Measurements from ENCODE around the gene ZNF609. TPM values are rescaled to one million over a fixed set of nuclear protein-coding genes. Genes with fewer than 3 reads are reported as not detected.
A peak's percentile ranks its signal among the peaks of the same experiment; 100 is the strongest.

Gene ZNF609
- total RNA-seq, 2 donors from 2014 or later: 52.3 to 54.8 TPM

DNA sequence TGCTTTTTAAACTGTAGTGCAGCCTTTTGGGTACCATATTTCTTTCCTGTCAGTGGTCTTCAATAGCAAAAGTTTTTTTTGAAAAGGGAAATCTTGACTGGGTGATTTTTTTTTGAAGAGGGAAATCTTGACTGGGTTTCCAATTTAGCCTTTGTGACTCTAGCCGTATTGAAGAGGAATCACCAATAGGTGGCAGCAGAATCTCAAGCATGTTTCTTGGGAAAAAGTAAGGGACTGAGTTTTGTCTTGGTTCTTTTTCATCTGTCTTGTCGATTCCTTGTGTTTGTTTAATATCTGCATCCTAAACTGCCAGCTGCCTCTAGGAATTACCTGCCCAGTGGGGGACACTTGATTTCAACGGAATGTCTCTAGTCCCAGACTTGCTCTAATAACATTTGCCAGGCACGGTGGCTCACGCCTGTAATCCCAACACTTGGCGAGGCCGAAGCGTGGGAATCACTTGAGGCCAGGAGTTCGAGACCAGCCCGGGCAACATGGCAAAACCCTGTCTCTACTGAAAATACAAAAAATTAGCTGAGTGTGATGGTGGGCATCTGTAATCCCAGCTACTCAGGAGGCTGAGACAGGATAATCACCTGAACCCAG lies 225.9 kb downstream of the ZNF609 start:
- WGBS, 2 experiments (ENCODE audit: insufficient coverage in 1 of 2, insufficient read length in 1 of 2): 73 to 82% methylated on average over 8 to 10 of the region's 10 CpGs
- Histone ChIP-seq H3K9ac (ENCODE audit: extremely low read depth, low read length, poor library complexity, severe bottlenecking) (no peak overlapping the region), H3K9me3 (ENCODE audit: control insufficient read depth, low read length) (no peaks in the 10 kb centered on the region), H3K36me3 (ENCODE audit: control insufficient read depth, insufficient read depth, low read length) (peaks cover 93% of the 10 kb centered on the region), H3K4me3 (ENCODE audit: low read length) (no peak overlapping the region), H3K27me3 (ENCODE audit: control insufficient read depth, insufficient read depth, low read length, poor library complexity, severe bottlenecking) (no peaks in the 10 kb centered on the region), H3K4me1 (ENCODE audit: control insufficient read depth, insufficient read depth, low read length) (peaks cover 16% of the 10 kb centered on the region), H3K27ac (ENCODE audit: low read depth, low read length) (no peak overlapping the region)
- Mint-ChIP-seq H3K4me3 (no peak overlapping the region), H3K4me1 (peaks cover 49% of the 10 kb centered on the region), H3K9me3 (no peaks in the 10 kb centered on the region), H3K27ac (peak overlapping the region; percentile 70), H3K36me3 (ENCODE audit: low read depth) (peaks cover 69% of the 10 kb centered on the region), H3K27me3 (ENCODE audit: insufficient read depth) (no peaks in the 10 kb centered on the region)
- peak; percentile 78 for TF ChIP-seq CTCF (conservative IDR thresholded peaks at IDR 0.05)
- peak; percentile 75 for DNase-seq

- WGBS, 2 experiments (ENCODE audit: insufficient coverage in 1 of 2, insufficient read length in 1 of 2): 93% methylated on average over 2 of the region's 2 CpGs; no CpG with 5 or more reads in 1 of the 2 experiments
- Mint-ChIP-seq H3K36me3 (ENCODE audit: low read depth) (peaks cover 68% of the 10 kb centered on the region), H3K9me3 (no peaks in the 10 kb centered on the region), H3K4me1 (peaks cover 50% of the 10 kb centered on the region), H3K27ac (peak overlapping the region; percentile 93), H3K4me3 (peak overlapping the region; percentile 23), H3K27me3 (ENCODE audit: insufficient read depth) (no peaks in the 10 kb centered on the region)
- Histone ChIP-seq H3K9ac (ENCODE audit: extremely low read depth, low read length, poor library complexity, severe bottlenecking) (peak overlapping the region; percentile 23), H3K36me3 (ENCODE audit: control insufficient read depth, insufficient read depth, low read length) (peaks cover 88% of the 10 kb centered on the region), H3K27me3 (ENCODE audit: control insufficient read depth, insufficient read depth, low read length, poor library complexity, severe bottlenecking) (no peaks in the 10 kb centered on the region), H3K4me1 (ENCODE audit: control insufficient read depth, insufficient read depth, low read length) (peaks cover 16% of the 10 kb centered on the region), H3K9me3 (ENCODE audit: control insufficient read depth, low read length) (no peaks in the 10 kb centered on the region), H3K27ac (ENCODE audit: low read depth, low read length) (peak overlapping the region; percentile 47), H3K4me3 (ENCODE audit: low read length) (peak overlapping the region; percentile 31)
- no peak for DNase-seq
- no peak for TF ChIP-seq CTCF (conservative IDR thresholded peaks at IDR 0.05)
Measured at GRCh38 chr15:64687172-64687571, 226.8 kb downstream of the ZNF609 start.

DNA sequence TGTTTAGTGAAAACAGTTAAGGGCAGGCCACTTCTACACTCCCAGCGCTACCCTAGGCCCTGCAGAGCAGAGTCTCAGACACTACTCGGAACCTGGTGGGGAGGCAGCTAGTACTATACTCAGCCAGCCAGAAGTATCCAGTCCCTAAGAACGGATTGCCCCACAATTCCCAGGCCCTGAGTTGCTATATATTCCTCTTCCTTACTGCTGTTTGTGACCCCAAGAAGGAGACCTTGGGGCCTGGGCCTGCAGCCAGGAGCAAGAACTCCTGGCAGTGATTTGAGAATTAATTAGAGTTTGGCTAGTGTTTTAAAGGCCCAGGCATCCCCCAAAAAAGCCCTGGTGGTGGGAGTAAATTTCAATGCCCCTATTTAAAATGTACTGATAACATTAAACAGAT lies 227.3 kb downstream of the ZNF609 start:
- Histone ChIP-seq H3K4me3 (ENCODE audit: low read length) (peak overlapping the region; percentile 31), H3K27ac (ENCODE audit: low read depth, low read length) (peak overlapping the region; percentile 47), H3K36me3 (ENCODE audit: control insufficient read depth, insufficient read depth, low read length) (peaks cover 87% of the 10 kb centered on the region), H3K9me3 (ENCODE audit: control insufficient read depth, low read length) (no peaks in the 10 kb centered on the region), H3K9ac (ENCODE audit: extremely low read depth, low read length, poor library complexity, severe bottlenecking) (peak overlapping the region; percentile 23), H3K4me1 (ENCODE audit: control insufficient read depth, insufficient read depth, low read length) (peaks cover 16% of the 10 kb centered on the region), H3K27me3 (ENCODE audit: control insufficient read depth, insufficient read depth, low read length, poor library complexity, severe bottlenecking) (no peaks in the 10 kb centered on the region)
- no peaks in the 10 kb centered on the region for H3K9me3 Mint-ChIP-seq
- 94 to 96% methylated on average over 3 of the region's 3 CpGs for WGBS, 2 experiments (ENCODE audit: insufficient coverage in 1 of 2, insufficient read length in 1 of 2)
- peaks cover 67% of the 10 kb centered on the region for H3K36me3 Mint-ChIP-seq (ENCODE audit: low read depth)
- H3K4me1 Mint-ChIP-seq: peaks cover 52% of the 10 kb centered on the region
- peak overlapping the region; percentile 23 for H3K4me3 Mint-ChIP-seq
- no peaks in the 10 kb centered on the region for H3K27me3 Mint-ChIP-seq (ENCODE audit: insufficient read depth)
- H3K27ac Mint-ChIP-seq: peak overlapping the region; percentile 93
- DNase-seq: no peak
- peak; percentile 16 for TF ChIP-seq CTCF (conservative IDR thresholded peaks at IDR 0.05)
